ENCODE data around the gene ZFP64.
A peak's percentile ranks its signal among the peaks of the same experiment; 100 is the strongest.

Gene ZFP64

GRCh38 chr20:52105442-52106422 is 85.8 kb downstream of the ZFP64 start:
- peak; percentile 15; the same call in 1 of the 2 replicates for TF ChIP-seq CTCF (IDR thresholded peaks at IDR 0.05; ENCODE audit: borderline replicate concordance, insufficient read depth, low read depth, low read length)
- H3K4me3 ChIP-seq (ENCODE audit: low read depth, low read length) = no peak overlapping the region

DNA sequence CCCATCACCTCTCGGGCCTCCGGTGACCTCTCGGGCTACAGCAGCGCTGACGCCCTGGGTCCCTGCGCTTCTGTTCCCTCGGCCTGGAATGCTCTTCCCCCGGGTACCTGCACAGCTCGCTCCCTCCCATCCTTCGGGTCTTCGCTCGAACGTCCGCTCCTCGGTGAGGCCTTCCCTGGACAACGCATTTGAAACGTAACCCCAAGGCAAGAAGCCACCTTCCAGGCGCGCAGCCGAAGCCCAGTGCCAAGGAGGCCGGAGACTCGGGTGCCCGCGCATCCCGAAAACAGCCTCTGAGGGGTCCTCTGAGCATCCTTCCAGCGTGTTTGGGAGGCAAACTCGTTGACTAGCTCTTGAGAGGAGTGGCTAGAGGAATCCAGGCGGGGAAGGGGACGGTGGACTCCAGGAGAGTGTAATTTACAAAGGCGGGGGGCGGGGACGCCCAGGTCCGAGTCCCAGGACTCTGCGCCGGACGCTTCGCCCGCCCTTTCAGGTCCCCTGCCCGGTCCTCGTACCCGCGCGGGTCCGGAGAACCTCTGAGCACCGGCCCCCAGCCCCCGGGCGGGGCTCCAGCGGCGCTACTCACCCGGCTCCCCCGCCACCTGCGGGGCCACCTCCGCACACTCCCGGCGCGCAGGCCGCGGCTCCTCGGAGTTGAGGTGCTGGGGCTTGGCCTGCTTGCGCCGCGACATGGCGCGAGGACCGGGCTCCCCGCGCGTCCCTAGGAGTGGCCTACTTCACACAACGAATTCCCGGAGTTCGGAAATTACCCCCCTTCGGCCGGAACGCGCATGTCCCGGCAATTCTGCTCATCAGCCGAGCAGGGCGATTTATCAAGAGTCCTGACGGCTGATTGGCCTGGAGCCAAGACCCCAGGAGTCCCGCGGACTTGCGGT is 86.8 kb downstream of the ZFP64 start:
- TF ChIP-seq CTCF (IDR thresholded peaks at IDR 0.05; ENCODE audit: borderline replicate concordance, insufficient read depth, low read depth, low read length) = no peak
- H3K4me3 ChIP-seq (ENCODE audit: low read depth, low read length) = no peak overlapping the region

GRCh38 chr20:52103913-52104545 is 87.5 kb downstream of the ZFP64 start:
- no peak overlapping the region for H3K4me3 ChIP-seq (ENCODE audit: low read depth, low read length)
- no peak for TF ChIP-seq CTCF (IDR thresholded peaks at IDR 0.05; ENCODE audit: borderline replicate concordance, insufficient read depth, low read depth, low read length)

DNA sequence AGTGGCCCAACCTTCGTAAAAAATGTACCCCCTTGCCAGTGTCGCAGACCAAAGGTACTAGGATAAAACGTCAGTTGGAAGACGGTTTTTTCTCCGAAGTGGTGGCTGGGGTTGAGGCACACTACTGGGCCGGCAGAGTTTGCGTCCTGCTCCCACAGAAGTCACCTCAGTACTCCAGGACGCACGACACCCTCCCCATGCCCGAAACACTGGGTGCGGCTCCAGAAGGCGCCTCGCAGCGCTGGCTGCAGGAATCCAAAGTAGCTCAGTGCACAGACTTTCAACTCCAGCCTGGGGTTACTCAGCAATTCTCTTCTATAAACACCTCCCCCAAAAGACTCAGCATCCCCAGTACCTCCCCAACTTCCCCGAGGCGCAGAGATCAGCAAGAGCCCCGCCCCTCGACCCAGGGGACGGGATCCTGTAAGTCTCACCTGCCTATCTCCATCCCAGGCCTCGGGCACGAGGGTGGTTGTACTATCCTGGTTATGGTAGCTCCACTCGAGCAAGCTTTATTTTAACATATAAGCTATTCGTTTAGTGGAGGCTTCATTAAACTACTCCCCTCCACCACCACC is 88.2 kb downstream of the ZFP64 start:
- no peak for TF ChIP-seq CTCF (IDR thresholded peaks at IDR 0.05; ENCODE audit: borderline replicate concordance, insufficient read depth, low read depth, low read length)
- no peak overlapping the region for H3K4me3 ChIP-seq (ENCODE audit: low read depth, low read length)

DNA sequence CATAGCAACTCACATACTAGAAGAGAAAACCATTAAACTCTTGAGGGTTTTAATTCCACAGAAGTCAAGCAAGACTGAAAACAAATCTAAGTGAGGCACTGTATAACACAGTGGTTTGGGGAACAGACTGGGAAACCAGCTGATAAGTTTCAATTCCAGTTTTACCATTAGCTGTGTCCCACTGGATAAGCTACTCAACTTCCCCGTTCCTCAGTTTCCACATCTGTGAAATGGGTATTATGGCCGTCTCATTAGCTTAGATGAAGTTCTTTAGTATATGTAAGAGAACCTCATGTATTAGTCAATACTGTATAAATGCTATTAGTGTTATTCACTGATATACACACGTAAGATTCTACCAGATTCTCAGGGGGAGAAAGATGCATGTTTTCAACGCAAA is 89.0 kb downstream of the ZFP64 start:
- H3K4me3 ChIP-seq (ENCODE audit: low read depth, low read length) = no peak overlapping the region
- no peak for TF ChIP-seq CTCF (IDR thresholded peaks at IDR 0.05; ENCODE audit: borderline replicate concordance, insufficient read depth, low read depth, low read length)

DNA sequence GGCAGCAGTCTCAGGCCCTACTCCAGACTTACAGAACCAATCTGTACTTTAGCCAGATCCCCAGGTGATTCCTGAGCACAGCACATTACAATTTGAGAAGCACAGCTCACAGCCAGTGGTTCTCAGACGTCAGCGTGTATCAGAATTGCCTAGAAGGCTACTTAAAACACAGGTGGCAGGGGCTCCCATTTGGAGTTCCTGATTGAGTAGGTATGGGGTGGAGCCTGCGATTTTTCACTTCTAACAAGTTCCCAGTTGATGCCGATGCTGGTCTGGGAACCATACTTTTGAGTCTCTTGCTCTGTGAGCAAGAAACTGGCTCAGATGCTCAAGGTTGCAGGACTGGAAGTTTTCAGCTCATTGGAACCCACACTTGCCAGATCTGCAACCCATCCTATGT is 89.5 kb downstream of the ZFP64 start:
- no peak overlapping the region for H3K4me3 ChIP-seq (ENCODE audit: low read depth, low read length)
- no peak for TF ChIP-seq CTCF (IDR thresholded peaks at IDR 0.05; ENCODE audit: borderline replicate concordance, insufficient read depth, low read depth, low read length)

Measured in GM12875 (cell line).